ENCODE measurements around the gene KLF11. TPM values are rescaled to one million over a fixed set of nuclear protein-coding genes. Genes with fewer than 3 reads are reported as not detected.

Gene KLF11
- total and polyA plus RNA-seq, 10 donors, result 5.4 to 46.1 (median 30.1) TPM

GRCh38 chr2:10038123-10038522 is 5.2 kb upstream of the KLF11 start:
- peak overlapping the region in 3 of 8 donors; percentile 9 to 78 (median 75) for H3K27ac ChIP-seq
- H3K9me3 ChIP-seq, result no peaks in the 10 kb centered on the region
- no peaks in the 10 kb centered on the region for H3K36me3 ChIP-seq
- no peak for DNase-seq
- 75 to 97% (median 87%) methylated on average over 7 to 10 of the region's 10 CpGs for WGBS, 5 donors
- peaks cover 0 to 7% (median 0%) of the 10 kb centered on the region in 7 donors for H3K27me3 ChIP-seq (replicated peaks in 1 of 7)
- H3K4me3 ChIP-seq, result no peak overlapping the region
- intact Hi-C loops (cut with DNase I; ENCODE audit: low total_unique reads), result no loop called here
- H3K4me1 ChIP-seq, result peaks cover 45 to 91% (median 70%) of the 10 kb centered on the region in 6 donors
- TF ChIP-seq, protein P1, sequence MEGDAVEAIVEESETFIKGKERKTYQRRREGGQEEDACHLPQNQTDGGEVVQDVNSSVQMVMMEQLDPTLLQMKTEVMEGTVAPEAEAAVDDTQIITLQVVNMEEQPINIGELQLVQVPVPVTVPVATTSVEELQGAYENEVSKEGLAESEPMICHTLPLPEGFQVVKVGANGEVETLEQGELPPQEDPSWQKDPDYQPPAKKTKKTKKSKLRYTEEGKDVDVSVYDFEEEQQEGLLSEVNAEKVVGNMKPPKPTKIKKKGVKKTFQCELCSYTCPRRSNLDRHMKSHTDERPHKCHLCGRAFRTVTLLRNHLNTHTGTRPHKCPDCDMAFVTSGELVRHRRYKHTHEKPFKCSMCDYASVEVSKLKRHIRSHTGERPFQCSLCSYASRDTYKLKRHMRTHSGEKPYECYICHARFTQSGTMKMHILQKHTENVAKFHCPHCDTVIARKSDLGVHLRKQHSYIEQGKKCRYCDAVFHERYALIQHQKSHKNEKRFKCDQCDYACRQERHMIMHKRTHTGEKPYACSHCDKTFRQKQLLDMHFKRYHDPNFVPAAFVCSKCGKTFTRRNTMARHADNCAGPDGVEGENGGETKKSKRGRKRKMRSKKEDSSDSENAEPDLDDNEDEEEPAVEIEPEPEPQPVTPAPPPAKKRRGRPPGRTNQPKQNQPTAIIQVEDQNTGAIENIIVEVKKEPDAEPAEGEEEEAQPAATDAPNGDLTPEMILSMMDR (IDR thresholded peaks at IDR 0.05 in 8 of 11, conservative IDR thresholded peaks at IDR 0.05 in 3 of 11), result no peak
- TF ChIP-seq POLR2AphosphoS5 (IDR thresholded peaks at IDR 0.05) (no peak), POLR2A (IDR thresholded peaks at IDR 0.05) (no peak)

- Histone ChIP-seq H3K4me3 (no peak overlapping the region), H3K27ac (peak overlapping the region in 1 of 8 donors; percentile 78), H3K27me3 (replicated peaks in 1 of 7) (peaks cover 0 to 7% (median 0%) of the 10 kb centered on the region in 7 donors), H3K9me3 (no peaks in the 10 kb centered on the region), H3K4me1 (peaks cover 45 to 86% (median 70%) of the 10 kb centered on the region in 6 donors), H3K36me3 (no peaks in the 10 kb centered on the region)
- no peak for DNase-seq
- TF ChIP-seq POLR2A (IDR thresholded peaks at IDR 0.05), result no peak
- TF ChIP-seq, protein P1 (IDR thresholded peaks at IDR 0.05 in 8 of 11, conservative IDR thresholded peaks at IDR 0.05 in 3 of 11), result no peak
- TF ChIP-seq POLR2AphosphoS5 (IDR thresholded peaks at IDR 0.05), result no peak
- intact Hi-C loops (cut with DNase I; ENCODE audit: low total_unique reads), result no loop called here
These were observed 4.6 kb upstream of the KLF11 start for GRCh38 chr2:10038716-10039115.

- intact Hi-C loops (cut with DNase I; ENCODE audit: low total_unique reads), result no loop called here
- Histone ChIP-seq H3K4me3 (no peak overlapping the region), H3K9me3 (no peaks in the 10 kb centered on the region), H3K4me1 (peaks cover 44 to 84% (median 74%) of the 10 kb centered on the region in 6 donors), H3K36me3 (no peaks in the 10 kb centered on the region), H3K27ac (peak overlapping the region in 5 of 8 donors; percentile 27 to 98 (median 41)), H3K27me3 (replicated peaks in 1 of 7) (peaks cover 0 to 7% (median 0%) of the 10 kb centered on the region in 7 donors)
- TF ChIP-seq, protein P1 (IDR thresholded peaks at IDR 0.05 in 8 of 11, conservative IDR thresholded peaks at IDR 0.05 in 3 of 11), result no peak
- no peak for TF ChIP-seq POLR2AphosphoS5 (IDR thresholded peaks at IDR 0.05)
- TF ChIP-seq POLR2A (IDR thresholded peaks at IDR 0.05), result no peak
- no peak for DNase-seq
- WGBS, 5 donors, result 77 to 88% (median 80%) methylated on average over 16 of the region's 16 CpGs
These were observed 3.5 kb upstream of the KLF11 start for GRCh38 chr2:10039658-10040410.

DNA sequence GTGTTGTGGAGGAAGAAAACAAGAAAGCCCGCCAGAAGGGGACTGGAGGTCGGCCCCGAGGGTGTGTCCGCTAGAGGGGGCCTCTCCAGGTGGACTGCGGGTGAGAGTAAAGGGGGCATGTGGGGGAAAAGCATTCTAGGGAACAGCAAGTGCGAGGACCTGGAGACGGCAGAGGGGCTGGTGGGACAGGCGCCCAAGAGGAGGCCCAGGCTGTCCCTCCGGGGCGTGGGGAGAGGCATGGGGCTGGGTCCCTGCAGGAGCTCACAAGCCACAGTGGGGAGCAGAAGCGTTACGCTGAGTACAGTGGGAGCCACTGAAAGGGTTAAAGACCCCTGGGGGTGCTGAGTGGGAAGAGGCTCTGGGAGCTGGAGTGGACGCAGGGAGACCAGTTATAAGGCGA is 1.6 kb upstream of the KLF11 start:
- Histone ChIP-seq H3K36me3 (peaks cover 0 to 11% (median 0%) of the 10 kb centered on the region in 6 donors), H3K27ac (peak overlapping the region; percentile 66 to 98 (median 91)), H3K27me3 (replicated peaks in 1 of 7) (peaks cover 0 to 7% (median 0%) of the 10 kb centered on the region in 7 donors), H3K4me1 (peaks cover 37 to 84% (median 67%) of the 10 kb centered on the region in 6 donors), H3K9me3 (no peaks in the 10 kb centered on the region), H3K4me3 (peak overlapping the region in 1 of 8 donors; percentile 86)
- WGBS, 5 donors, result 88 to 93% (median 89%) methylated on average over 14 of the region's 14 CpGs
- no peak for DNase-seq
- TF ChIP-seq POLR2AphosphoS5 (IDR thresholded peaks at IDR 0.05) (no peak), POLR2A (IDR thresholded peaks at IDR 0.05) (no peak)
- TF ChIP-seq, protein P1 (IDR thresholded peaks at IDR 0.05 in 8 of 11, conservative IDR thresholded peaks at IDR 0.05 in 3 of 11), result no peak
- intact Hi-C loops (cut with DNase I; ENCODE audit: low total_unique reads), result no loop called here
